Breast epithelium (tissue), 3 donors: ENCODE data around the gene RELN.

Source experiments
- CTCF ChIP-seq, 3 donors: fragments of 450-650 bp; IDR thresholded peaks; one replicate each; pipeline ENCODE4 v1.5.1; 2016 to 2017; ENCODE audit warnings: antibody characterized with exemption in 3 of 3, mild to moderate bottlenecking in 3 of 3, moderate library complexity in 3 of 3
- POLR2AphosphoS5 ChIP-seq, 3 donors: sonication (generic); formaldehyde crosslinking; IDR thresholded peaks; one replicate each; pipeline ENCODE4 v1.6.1; 2017; ENCODE audit warnings: antibody characterized with exemption in 3 of 3

GRCh38 chr7:103867874-103868273, 121.6 kb downstream of the RELN start:
- no peak for TF ChIP-seq POLR2AphosphoS5 (IDR thresholded peaks at IDR 0.05)
- TF ChIP-seq CTCF (IDR thresholded peaks at IDR 0.05) = no peak
